ENCODE results near the gene SLC8A1. TPM values are rescaled to one million over a fixed set of nuclear protein-coding genes. Genes with fewer than 3 reads are reported as not detected.

Gene SLC8A1
- not detected in 2 replicates for total RNA-seq (2021)
- Bru-seq, nascent RNA, result percentile 0 among the genes with signal in this experiment
- percentile 1 among the genes with signal in this experiment for BruChase-seq, experiment 1, labeled RNA remaining after a 2-hour chase
- percentile 1 among the genes with signal in this experiment for BruChase-seq, experiment 2, labeled RNA remaining after a 6-hour chase
- long read RNA-seq, result 0 reads

- BruUV-seq (replicated peaks), result no TSS peak
- Histone ChIP-seq H3K27me3 (replicated peaks; ENCODE audit: insufficient read depth, low read depth, low read length, poor library complexity) (peaks cover 86% of the 10 kb centered on the region), H3K4me3 (ENCODE audit: low read depth, low read length, poor library complexity, severe bottlenecking) (no peak within 1 kb of the TSS), H3K27ac (ENCODE audit: low read depth, low read length, poor library complexity, severe bottlenecking) (no peak within 1 kb of the TSS), H3K9me3 (ENCODE audit: low read depth, low read length, poor library complexity, severe bottlenecking) (no peaks in the 10 kb centered on the region), H3K4me1 (ENCODE audit: insufficient read depth, low read length, poor library complexity, severe bottlenecking) (no peaks in the 10 kb centered on the region), H3K36me3 (ENCODE audit: insufficient read depth, low read length, poor library complexity, severe bottlenecking) (no peaks in the 10 kb centered on the region)
- DNase-seq (ENCODE audit: low spot score), result peak; percentile 28
- POLR2A ChIA-PET (ENCODE audit: low non-redundant PET), result no interaction called here
- CTCF ChIA-PET, result no interaction called here
- TF ChIP-seq, protein P1, sequence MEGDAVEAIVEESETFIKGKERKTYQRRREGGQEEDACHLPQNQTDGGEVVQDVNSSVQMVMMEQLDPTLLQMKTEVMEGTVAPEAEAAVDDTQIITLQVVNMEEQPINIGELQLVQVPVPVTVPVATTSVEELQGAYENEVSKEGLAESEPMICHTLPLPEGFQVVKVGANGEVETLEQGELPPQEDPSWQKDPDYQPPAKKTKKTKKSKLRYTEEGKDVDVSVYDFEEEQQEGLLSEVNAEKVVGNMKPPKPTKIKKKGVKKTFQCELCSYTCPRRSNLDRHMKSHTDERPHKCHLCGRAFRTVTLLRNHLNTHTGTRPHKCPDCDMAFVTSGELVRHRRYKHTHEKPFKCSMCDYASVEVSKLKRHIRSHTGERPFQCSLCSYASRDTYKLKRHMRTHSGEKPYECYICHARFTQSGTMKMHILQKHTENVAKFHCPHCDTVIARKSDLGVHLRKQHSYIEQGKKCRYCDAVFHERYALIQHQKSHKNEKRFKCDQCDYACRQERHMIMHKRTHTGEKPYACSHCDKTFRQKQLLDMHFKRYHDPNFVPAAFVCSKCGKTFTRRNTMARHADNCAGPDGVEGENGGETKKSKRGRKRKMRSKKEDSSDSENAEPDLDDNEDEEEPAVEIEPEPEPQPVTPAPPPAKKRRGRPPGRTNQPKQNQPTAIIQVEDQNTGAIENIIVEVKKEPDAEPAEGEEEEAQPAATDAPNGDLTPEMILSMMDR (conservative IDR thresholded peaks at IDR 0.05; ENCODE audit: low read depth, low read length), result no peak
- TF ChIP-seq EZH2 (IDR thresholded peaks at IDR 0.05; ENCODE audit: borderline replicate concordance, low read depth, low read length, poor library complexity, severe bottlenecking), result no peak
- intact Hi-C loops (cut with micrococcal nuclease; ENCODE audit: unreplicated experiment), result no loop called here
These were observed at the start of gene SLC8A1 for GRCh38 chr2:40451918-40452605. TSS of gene SLC8A1 (minus strand) at chr2:40452090.

GRCh38 chr2:40499437-40499836 lies 47.5 kb upstream of the SLC8A1 start:
- BruUV-seq (replicated peaks), result no TSS peak
- no peak for TF ChIP-seq EZH2 (IDR thresholded peaks at IDR 0.05; ENCODE audit: borderline replicate concordance, low read depth, low read length, poor library complexity, severe bottlenecking)
- TF ChIP-seq, protein P1 (conservative IDR thresholded peaks at IDR 0.05; ENCODE audit: low read depth, low read length), result no peak
- CTCF ChIA-PET, result no interaction called here
- intact Hi-C loops (cut with micrococcal nuclease; ENCODE audit: unreplicated experiment), result no loop called here
- Histone ChIP-seq H3K9me3 (ENCODE audit: low read depth, low read length, poor library complexity, severe bottlenecking) (no peaks in the 10 kb centered on the region), H3K27ac (ENCODE audit: low read depth, low read length, poor library complexity, severe bottlenecking) (no peak overlapping the region), H3K27me3 (replicated peaks; ENCODE audit: insufficient read depth, low read depth, low read length, poor library complexity) (peaks cover 11% of the 10 kb centered on the region), H3K4me3 (ENCODE audit: low read depth, low read length, poor library complexity, severe bottlenecking) (no peak overlapping the region), H3K4me1 (ENCODE audit: insufficient read depth, low read length, poor library complexity, severe bottlenecking) (no peaks in the 10 kb centered on the region), H3K36me3 (ENCODE audit: insufficient read depth, low read length, poor library complexity, severe bottlenecking) (no peaks in the 10 kb centered on the region)
- POLR2A ChIA-PET (ENCODE audit: low non-redundant PET), result no interaction called here
- DNase-seq (ENCODE audit: low spot score), result no peak

GRCh38 chr2:40497251-40497859 lies 45.5 kb upstream of the SLC8A1 start:
- Histone ChIP-seq H3K9me3 (ENCODE audit: low read depth, low read length, poor library complexity, severe bottlenecking) (no peaks in the 10 kb centered on the region), H3K4me3 (ENCODE audit: low read depth, low read length, poor library complexity, severe bottlenecking) (no peak overlapping the region), H3K4me1 (ENCODE audit: insufficient read depth, low read length, poor library complexity, severe bottlenecking) (no peaks in the 10 kb centered on the region), H3K27ac (ENCODE audit: low read depth, low read length, poor library complexity, severe bottlenecking) (no peak overlapping the region), H3K27me3 (replicated peaks; ENCODE audit: insufficient read depth, low read depth, low read length, poor library complexity) (peaks cover 11% of the 10 kb centered on the region), H3K36me3 (ENCODE audit: insufficient read depth, low read length, poor library complexity, severe bottlenecking) (no peaks in the 10 kb centered on the region)
- intact Hi-C loops (cut with micrococcal nuclease; ENCODE audit: unreplicated experiment), result no loop called here
- POLR2A ChIA-PET (ENCODE audit: low non-redundant PET), result no interaction called here
- CTCF ChIA-PET, result no interaction called here
- no peak for DNase-seq (ENCODE audit: low spot score)
- BruUV-seq (replicated peaks), result no TSS peak
- TF ChIP-seq, protein P1 (conservative IDR thresholded peaks at IDR 0.05; ENCODE audit: low read depth, low read length), result no peak
- no peak for TF ChIP-seq EZH2 (IDR thresholded peaks at IDR 0.05; ENCODE audit: borderline replicate concordance, low read depth, low read length, poor library complexity, severe bottlenecking)
